Stimulated activated CD4-positive, alpha-beta T cell treated with anti-CD3 and anti-CD28 coated beads, Interleukin-2, amount 100 ng/mL, for 4 hours (primary cell): ENCODE measurements around the gene PSMD11.

ENCODE experiments used
- DNase-seq: peaks from one replicate; pipeline ENCODE4 v3.0.0-alpha.2; 2020; ENCODE audit warnings: low read depth

PSMD11 gene

GRCh38 chr17:32467949-32468348 lies 23.6 kb downstream of the PSMD11 start:
- DNase-seq, result no peak

GRCh38 chr17:32470405-32471167 lies 26.3 kb downstream of the PSMD11 start:
- no peak for DNase-seq

DNA sequence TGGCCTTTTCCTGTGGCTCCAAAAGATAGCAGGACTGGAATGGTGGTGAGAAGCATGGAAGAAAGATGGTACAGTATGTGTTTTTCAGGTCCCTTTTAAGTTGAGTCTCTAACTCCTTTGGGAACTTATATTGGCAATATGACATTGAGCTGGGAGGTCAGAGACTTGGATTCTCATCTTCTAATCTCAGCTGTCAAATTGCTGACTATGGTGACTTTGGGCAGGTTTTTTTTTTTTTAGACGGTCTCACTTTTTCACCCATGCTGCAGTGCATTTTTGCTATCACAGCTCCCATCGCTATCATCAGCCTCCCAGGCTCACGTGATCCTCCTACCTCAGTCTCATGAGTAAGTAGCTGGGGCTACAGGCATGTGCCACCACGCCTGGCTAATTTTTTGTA lies 27.3 kb downstream of the PSMD11 start:
- DNase-seq, result no peak

GRCh38 chr17:32475258-32475657 lies 30.9 kb downstream of the PSMD11 start:
- no peak for DNase-seq

GRCh38 chr17:32477220-32477619 lies 32.9 kb downstream of the PSMD11 start:
- no peak for DNase-seq

- DNase-seq, result no peak
These were observed 34.8 kb downstream of the PSMD11 start for GRCh38 chr17:32479074-32479617.

DNA sequence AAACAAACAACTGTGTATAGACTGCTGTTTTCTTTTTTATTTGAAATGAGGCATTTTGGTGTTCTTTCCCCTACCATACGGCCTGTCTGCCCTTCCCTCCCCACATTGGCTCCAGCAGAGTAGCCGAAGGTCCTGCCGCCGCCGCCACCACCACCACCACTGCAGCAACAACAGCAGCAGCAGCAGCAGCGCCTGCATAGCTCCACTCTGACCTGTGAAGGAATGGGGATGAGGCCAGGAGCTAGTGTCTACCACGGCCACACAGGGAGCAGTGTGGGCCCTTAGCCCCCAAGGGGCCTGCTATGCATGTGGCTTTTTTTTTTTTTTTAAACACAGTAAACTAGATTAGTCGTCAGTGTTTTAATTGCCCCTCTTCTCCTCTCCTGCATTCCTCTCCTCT lies 36.9 kb downstream of the PSMD11 start:
- DNase-seq, result no peak

- DNase-seq, result no peak
These were observed 38.4 kb downstream of the PSMD11 start for GRCh38 chr17:32482568-32483320.

DNA sequence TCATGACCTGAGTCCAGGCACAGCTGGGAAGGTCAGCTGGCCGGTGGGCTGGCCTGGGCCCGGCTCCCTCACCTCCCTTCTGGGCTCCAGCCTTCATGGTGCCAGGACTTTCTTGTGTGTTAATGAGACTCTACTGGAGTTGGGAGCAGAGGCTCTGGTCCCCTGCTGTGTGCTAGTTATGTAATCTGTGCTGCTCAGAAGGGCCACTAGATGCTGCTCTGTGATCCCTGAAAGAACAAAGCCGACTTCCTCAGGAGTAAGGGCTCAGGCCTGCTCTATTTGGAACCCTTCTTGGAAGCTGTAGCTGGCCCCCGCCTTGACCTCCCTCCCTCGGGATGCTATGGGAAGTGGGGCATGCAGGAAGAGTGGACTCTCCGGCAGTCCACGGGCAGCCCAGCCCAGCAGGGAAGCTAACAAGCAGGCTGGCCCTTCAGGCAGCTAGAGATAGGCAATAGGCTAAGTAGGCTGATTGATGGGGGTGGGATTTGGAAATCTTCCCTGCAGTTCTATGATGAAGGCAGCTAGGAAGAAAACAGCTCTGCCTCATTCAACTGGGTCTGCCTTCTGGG lies 39.2 kb downstream of the PSMD11 start:
- no peak for DNase-seq

- no peak for DNase-seq
These were observed 39.7 kb downstream of the PSMD11 start for GRCh38 chr17:32484041-32484461.

DNA sequence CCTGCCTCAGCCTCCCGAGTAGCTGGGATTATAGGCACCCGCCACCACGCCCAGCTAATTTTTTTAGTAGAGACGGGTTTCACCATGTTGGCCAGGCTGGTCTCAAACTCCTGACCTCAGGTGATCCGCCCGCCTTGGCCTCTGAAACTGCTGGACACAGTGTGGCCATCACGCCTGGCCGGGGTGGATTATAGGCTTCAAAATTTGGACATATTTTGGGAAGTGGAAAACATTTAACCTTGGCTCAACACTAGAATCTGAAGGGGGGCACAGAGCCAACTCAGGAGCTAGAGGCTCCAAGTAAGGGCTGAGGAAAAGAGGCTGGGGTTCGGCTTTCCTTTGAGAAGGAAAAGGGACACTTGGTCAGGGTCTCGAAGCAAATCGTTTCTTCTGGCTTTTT lies 40.3 kb downstream of the PSMD11 start:
- DNase-seq, result no peak

- no peak for DNase-seq
These were observed 41.2 kb downstream of the PSMD11 start for GRCh38 chr17:32485261-32486110.

GRCh38 chr17:32486111-32486700 lies 41.9 kb downstream of the PSMD11 start:
- DNase-seq, result peak; percentile 61

GRCh38 chr17:32486701-32487472 lies 42.6 kb downstream of the PSMD11 start, which contains the start of gene CDK5R1:
Gene CDK5R1 (plus strand): TSS chr17:32486993. CDS start chr17:32487621, 628 bp downstream.
- DNase-seq, result peak; percentile 44

DNA sequence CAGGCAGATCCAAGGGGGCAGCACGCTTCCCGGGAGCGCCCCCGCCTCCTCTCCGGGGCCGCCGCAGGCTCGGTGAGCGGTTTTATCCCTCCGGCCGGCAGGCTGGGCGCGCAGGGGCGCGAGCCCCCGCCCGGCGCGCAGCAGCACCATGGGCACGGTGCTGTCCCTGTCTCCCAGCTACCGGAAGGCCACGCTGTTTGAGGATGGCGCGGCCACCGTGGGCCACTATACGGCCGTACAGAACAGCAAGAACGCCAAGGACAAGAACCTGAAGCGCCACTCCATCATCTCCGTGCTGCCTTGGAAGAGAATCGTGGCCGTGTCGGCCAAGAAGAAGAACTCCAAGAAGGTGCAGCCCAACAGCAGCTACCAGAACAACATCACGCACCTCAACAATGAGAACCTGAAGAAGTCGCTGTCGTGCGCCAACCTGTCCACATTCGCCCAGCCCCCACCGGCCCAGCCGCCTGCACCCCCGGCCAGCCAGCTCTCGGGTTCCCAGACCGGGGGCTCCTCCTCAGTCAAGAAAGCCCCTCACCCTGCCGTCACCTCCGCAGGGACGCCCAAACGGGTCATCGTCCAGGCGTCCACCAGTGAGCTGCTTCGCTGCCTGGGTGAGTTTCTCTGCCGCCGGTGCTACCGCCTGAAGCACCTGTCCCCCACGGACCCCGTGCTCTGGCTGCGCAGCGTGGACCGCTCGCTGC lies 43.3 kb downstream of the PSMD11 start:
- no peak for DNase-seq

- DNase-seq, result no peak
These were observed 43.9 kb downstream of the PSMD11 start for GRCh38 chr17:32488177-32488542.

DNA sequence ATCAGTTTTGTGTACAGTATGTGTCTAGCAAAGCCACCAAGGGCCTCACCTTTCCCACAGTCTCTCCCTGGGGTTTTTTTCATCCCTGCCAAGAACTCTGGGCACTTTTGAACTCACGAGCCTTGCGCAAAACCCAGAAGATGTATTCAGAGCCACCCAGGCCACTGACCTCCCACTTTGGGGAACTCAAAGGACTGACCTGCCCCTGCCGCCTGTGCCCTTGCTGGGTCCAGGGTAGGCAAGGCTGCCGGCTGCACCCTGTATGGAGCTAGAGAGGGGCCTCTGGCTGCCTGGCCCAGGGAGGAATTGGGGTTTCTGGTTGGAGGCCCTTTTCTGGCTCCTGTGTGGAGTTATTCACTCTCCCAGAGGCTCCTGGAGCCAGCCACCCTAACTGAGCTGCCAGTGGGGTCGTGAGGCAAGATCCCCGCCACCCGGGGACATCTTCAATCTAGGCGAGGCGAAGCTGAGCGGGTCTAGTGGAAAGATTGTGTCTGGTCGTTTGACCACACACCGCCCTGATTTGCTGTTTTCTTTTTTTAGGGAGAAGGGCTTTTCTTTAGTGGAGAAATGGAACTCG lies 44.4 kb downstream of the PSMD11 start:
- DNase-seq, result no peak

GRCh38 chr17:32489320-32490100 lies 45.2 kb downstream of the PSMD11 start:
- DNase-seq, result no peak

DNA sequence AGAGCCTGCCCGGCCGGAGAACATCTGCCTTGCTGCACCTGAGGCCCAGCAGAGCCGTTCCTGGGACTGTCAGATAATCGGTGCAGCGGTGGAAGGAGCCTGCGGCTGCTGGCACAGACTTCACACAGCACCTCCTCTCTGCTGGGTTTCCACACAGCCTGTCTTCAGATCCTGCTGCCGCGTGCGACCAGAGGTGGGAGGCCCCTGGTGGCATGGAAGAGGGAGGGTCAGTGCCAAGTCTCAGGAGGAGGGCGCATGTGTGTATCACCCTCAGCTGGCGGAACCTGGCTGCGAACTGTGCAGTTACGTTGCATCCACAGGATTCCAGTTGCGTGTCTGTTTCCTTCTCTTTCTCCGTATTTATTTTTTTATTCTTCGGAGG lies 45.8 kb downstream of the PSMD11 start:
- DNase-seq, result no peak
